Epithelial cell of proximal tubule (primary cell): ENCODE data around the gene RAD52. TPM values are rescaled to one million over a fixed set of nuclear protein-coding genes. Genes with fewer than 3 reads are reported as not detected.

Experiments
- DNase-seq: peaks from one replicate; pipeline ENCODE4 v3.0.0-alpha.2; 2011; ENCODE audit warnings: low read depth
- H3K4me3 ChIP-seq: 2 replicates; pipeline ENCODE4 v1.5.1; 2011; ENCODE audit warnings: low read depth, mild to moderate bottlenecking, low read length
- CTCF ChIP-seq: conservative IDR thresholded peaks from 2 replicates; pipeline ENCODE4 v1.5.1; 2012; ENCODE audit warnings: low read depth, mild to moderate bottlenecking, low read length
- total RNA-seq: library from RNA; depleted of rRNA; stranded (reverse); fragments of >200 nt; gene quantifications from 2 replicates; pipeline ENCODE4 v1.2.3, GENCODE V29; 2015

RAD52 gene
- total RNA-seq, 1 donor from 2014 or later, result 3.7 TPM

- no peak for DNase-seq
- no peak for TF ChIP-seq CTCF
- H3K4me3 ChIP-seq, result no peak overlapping the region
These were observed 86.2 kb downstream of the RAD52 start for GRCh38 chr12:863285-863684.

GRCh38 chr12:862303-862911, 87.1 kb downstream of the RAD52 start:
- DNase-seq, result no peak
- no peak overlapping the region for H3K4me3 ChIP-seq
- no peak for TF ChIP-seq CTCF

Other genes with a start within 250 kb of the RAD52 start
- 27.7 and 53.4 TPM in 2 replicates for gene WNK1, start 197.1 kb downstream of the RAD52 start, total RNA-seq
- gene ERC1, start 41.5 kb upstream of the RAD52 start, total RNA-seq, result 10.3 and 16.5 TPM in 2 replicates